HEK293T (cell line): Measurements from ENCODE around the gene CRAT.

Source experiments
- ARNT ChIP-seq: fragments of 450-650 bp; IDR thresholded peaks from 2 replicates; pipeline ENCODE4 v1.6.1; 2017; ENCODE audit warnings: mild to moderate bottlenecking
- BHLHE40 ChIP-seq: fragments of 450-650 bp; IDR thresholded peaks from 2 replicates; pipeline ENCODE4 v1.6.1; 2016; ENCODE audit warnings: mild to moderate bottlenecking, moderate library complexity, borderline replicate concordance
- ELF4 ChIP-seq: fragments of 450-650 bp; IDR thresholded peaks from 2 replicates; pipeline ENCODE4 v1.6.1; 2017; ENCODE audit warnings: antibody characterized with exemption
- FOXM1 ChIP-seq: fragments of 450-650 bp; IDR thresholded peaks from 2 replicates; pipeline ENCODE4 v1.6.1; 2017; ENCODE audit warnings: mild to moderate bottlenecking, borderline replicate concordance
- HDGF ChIP-seq: fragments of 450-650 bp; IDR thresholded peaks from 2 replicates; pipeline ENCODE4 v1.6.1; 2017; ENCODE audit warnings: antibody characterized with exemption, borderline replicate concordance
- L3MBTL2 ChIP-seq: fragments of 450-650 bp; conservative IDR thresholded peaks from 2 replicates; pipeline ENCODE4 v1.6.1; 2016; ENCODE audit warnings: mild to moderate bottlenecking
- SP1 ChIP-seq: fragments of 450-650 bp; IDR thresholded peaks from 2 replicates; pipeline ENCODE4 v1.6.1; 2017
- SUZ12 ChIP-seq: fragments of 450-650 bp; IDR thresholded peaks from 2 replicates; pipeline ENCODE4 v1.6.1; 2016; ENCODE audit warnings: mild to moderate bottlenecking

- TF ChIP-seq FOXM1 = no peak
- no peak for TF ChIP-seq ARNT
- TF ChIP-seq L3MBTL2 = no peak
- TF ChIP-seq SP1 = no peak
- no peak for TF ChIP-seq HDGF
- no peak for TF ChIP-seq SUZ12
- TF ChIP-seq ELF4 = no peak
- no peak for TF ChIP-seq BHLHE40
Observed at GRCh38 chr9:129101279-129101678, 9.3 kb downstream of the CRAT start.
